GM18858 (cell line): Measurements from ENCODE around the gene CDK2AP2.

Source experiments
- ATAC-seq: cut with Tn5 transposase; IDR thresholded peaks from one replicate; pipeline ENCODE4 v1.9.1; 2021; ENCODE audit not compliant: unreplicated experiment

Gene CDK2AP2

GRCh38 chr11:67504005-67504949 is 3.7 kb downstream of the CDK2AP2 start:
- ATAC-seq, result no peak

GRCh38 chr11:67503119-67504004 is 4.6 kb downstream of the CDK2AP2 start:
- ATAC-seq, result no peak

- ATAC-seq, result no peak
Observed at GRCh38 chr11:67502328-67502979, 5.5 kb downstream of the CDK2AP2 start.

- ATAC-seq, result no peak
Observed at GRCh38 chr11:67501854-67502253, 6.1 kb downstream of the CDK2AP2 start.

GRCh38 chr11:67500831-67501715 is 6.9 kb downstream of the CDK2AP2 start:
- ATAC-seq, result no peak

GRCh38 chr11:67500484-67500821 is 7.5 kb downstream of the CDK2AP2 start:
- no peak for ATAC-seq

- no peak for ATAC-seq
Observed at GRCh38 chr11:67499808-67500483, 8.0 kb downstream of the CDK2AP2 start.

- ATAC-seq, result no peak
Observed at GRCh38 chr11:67498544-67498972, 9.4 kb downstream of the CDK2AP2 start.

- ATAC-seq, result no peak
Observed at GRCh38 chr11:67497656-67498291, 10.2 kb downstream of the CDK2AP2 start.

- ATAC-seq, result no peak
Observed at GRCh38 chr11:67496113-67496512, 11.8 kb downstream of the CDK2AP2 start.

GRCh38 chr11:67495234-67496005 is 12.5 kb downstream of the CDK2AP2 start:
- ATAC-seq, result no peak

- no peak for ATAC-seq
Observed at GRCh38 chr11:67494371-67495233, 13.4 kb downstream of the CDK2AP2 start.

GRCh38 chr11:67493548-67494370 is 14.2 kb downstream of the CDK2AP2 start:
- ATAC-seq, result no peak

- no peak for ATAC-seq
Observed at GRCh38 chr11:67492801-67493547, 15.0 kb downstream of the CDK2AP2 start.

- no peak for ATAC-seq
Observed at GRCh38 chr11:67492069-67492727, 15.8 kb downstream of the CDK2AP2 start.
